Colonic mucosa (tissue), 4 donors: ENCODE results near the gene TMTC4. TPM values are rescaled to one million over a fixed set of nuclear protein-coding genes. Genes with fewer than 3 reads are reported as not detected.

Experiments used
- DNase-seq: peaks from one replicate; pipeline ENCODE4 v3.0.0-alpha.2; 2020
- H3K27ac ChIP-seq: fragments of 200-600 bp; one replicate; pipeline ENCODE4 v1.8.0; 2021
- H3K27me3 ChIP-seq: fragments of 200-600 bp; one replicate; pipeline ENCODE4 v1.8.0; 2021
- H3K36me3 ChIP-seq: fragments of 200-600 bp; one replicate; pipeline ENCODE4 v1.8.0; 2021
- H3K4me1 ChIP-seq: fragments of 200-600 bp; one replicate; pipeline ENCODE4 v1.8.0; 2021; ENCODE audit warnings: mild to moderate bottlenecking
- H3K4me3 ChIP-seq: fragments of 200-600 bp; one replicate; pipeline ENCODE4 v1.8.0; 2021
- H3K9ac ChIP-seq, 2 donors: one replicate each; pipeline ENCODE4 v1.7.0; 2013; ENCODE audit warnings: control low read depth in 2 of 2, low read depth in 2 of 2, low read length in 2 of 2
- H3K9me3 ChIP-seq: fragments of 200-600 bp; one replicate; pipeline ENCODE4 v1.8.0; 2021
- intact Hi-C: fragments of 100-400 bp; cut with DNase I; formaldehyde crosslinking; loops from one replicate; pipeline ENCODE4 v1.14.1; 2022
- total RNA-seq, 2 donors: library from RNA; stranded (reverse); fragmentation: NEBNext Ultra II Directional in 1 of 2; extraction: Animal tissue kit (Norgen Biotek cat#: 25700) in 1 of 2; gene quantifications; one replicate each; pipeline ENCODE4 v1.2.1, GENCODE V29; 2021
- TF ChIP-seq, protein P1 (sequence below): fragments of 200-600 bp; IDR thresholded peaks from one replicate; pipeline ENCODE4 v1.8.0; 2022; ENCODE audit warnings: antibody characterized with exemption, mild to moderate bottlenecking
- donor health status: healthy.
- donor health status: DM: no; HTN: no; CAD: no.
- donor health status: DM: no; HTN: no; CAD: no.

TMTC4 gene
- total RNA-seq, 2 donors from 2014 or later = 18.2 to 21.4 TPM

DNA sequence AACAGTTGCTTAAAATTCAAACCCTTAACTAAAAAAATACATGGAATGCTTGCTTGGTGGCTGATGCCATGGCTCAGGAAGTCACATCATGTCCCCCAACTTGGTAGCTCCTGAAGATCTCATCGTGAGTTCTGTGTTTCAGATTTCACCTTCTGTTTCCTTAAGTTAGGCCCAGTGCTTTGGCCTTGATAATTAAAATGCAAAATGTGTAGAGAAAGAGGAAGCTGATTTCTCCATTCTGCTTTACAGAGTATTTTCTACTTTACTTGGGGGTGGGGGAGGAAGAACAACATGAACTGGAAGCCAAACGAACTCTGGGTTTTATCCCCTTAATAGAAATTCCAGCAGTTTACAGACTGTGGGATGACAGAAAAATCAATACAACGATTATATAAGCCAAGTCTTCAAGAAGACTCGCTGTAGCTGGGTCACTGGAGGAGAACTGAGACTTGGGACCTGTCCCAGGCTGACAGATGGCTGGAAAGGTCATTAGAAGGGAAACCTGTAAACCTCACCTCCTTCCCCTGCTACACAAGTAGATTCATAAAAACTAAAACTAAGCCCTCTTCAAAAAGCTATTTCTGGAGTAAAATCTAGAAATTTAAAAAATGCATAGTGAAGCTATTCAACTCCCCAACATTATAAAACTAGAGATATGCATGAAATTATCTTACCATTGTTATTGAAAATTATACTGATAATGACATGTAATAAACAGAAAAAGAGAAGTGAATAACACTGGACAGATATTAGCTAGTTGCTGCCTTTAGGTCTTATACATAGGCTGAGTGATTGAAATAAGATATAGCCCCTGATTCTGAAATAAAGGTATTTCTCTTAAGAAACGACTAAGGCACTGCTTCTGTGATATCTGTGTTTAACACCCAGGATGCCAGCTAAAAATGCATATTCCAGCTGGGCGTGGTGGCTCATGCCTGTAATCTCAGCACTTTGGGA, 63.9 kb downstream of the TMTC4 start:
- Histone ChIP-seq H3K4me1 (no peaks in the 10 kb centered on the region), H3K36me3 (no peaks in the 10 kb centered on the region)

DNA sequence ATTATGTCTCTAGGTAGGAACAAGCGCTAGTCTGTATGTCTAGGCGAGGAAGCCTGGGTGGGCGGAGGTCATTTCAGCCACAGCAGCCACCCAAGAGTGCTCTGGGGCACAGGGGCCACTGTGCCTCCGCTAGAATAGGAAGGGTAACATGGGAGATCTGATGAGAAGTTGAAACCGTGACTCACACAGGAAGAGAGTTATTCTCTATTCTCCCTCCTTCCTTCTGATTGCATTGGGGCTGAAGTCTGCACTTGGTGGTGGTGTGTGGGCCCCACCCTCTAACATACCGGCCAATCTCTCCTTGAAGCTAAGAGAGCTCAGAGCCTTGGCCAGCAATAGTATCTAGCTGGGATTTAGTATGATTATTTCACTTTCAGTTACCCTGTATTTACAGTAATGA, 65.7 kb downstream of the TMTC4 start:
- Histone ChIP-seq H3K36me3 (no peaks in the 10 kb centered on the region), H3K9ac (no peak overlapping the region), H3K9me3 (no peaks in the 10 kb centered on the region), H3K27ac (no peak overlapping the region), H3K27me3 (no peaks in the 10 kb centered on the region), H3K4me3 (no peak overlapping the region), H3K4me1 (no peaks in the 10 kb centered on the region)
- peak; percentile 41 for DNase-seq
- intact Hi-C loops = no loop called here
- TF ChIP-seq, protein P1, sequence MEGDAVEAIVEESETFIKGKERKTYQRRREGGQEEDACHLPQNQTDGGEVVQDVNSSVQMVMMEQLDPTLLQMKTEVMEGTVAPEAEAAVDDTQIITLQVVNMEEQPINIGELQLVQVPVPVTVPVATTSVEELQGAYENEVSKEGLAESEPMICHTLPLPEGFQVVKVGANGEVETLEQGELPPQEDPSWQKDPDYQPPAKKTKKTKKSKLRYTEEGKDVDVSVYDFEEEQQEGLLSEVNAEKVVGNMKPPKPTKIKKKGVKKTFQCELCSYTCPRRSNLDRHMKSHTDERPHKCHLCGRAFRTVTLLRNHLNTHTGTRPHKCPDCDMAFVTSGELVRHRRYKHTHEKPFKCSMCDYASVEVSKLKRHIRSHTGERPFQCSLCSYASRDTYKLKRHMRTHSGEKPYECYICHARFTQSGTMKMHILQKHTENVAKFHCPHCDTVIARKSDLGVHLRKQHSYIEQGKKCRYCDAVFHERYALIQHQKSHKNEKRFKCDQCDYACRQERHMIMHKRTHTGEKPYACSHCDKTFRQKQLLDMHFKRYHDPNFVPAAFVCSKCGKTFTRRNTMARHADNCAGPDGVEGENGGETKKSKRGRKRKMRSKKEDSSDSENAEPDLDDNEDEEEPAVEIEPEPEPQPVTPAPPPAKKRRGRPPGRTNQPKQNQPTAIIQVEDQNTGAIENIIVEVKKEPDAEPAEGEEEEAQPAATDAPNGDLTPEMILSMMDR = no peak

More for the DNA sequence above, 63.9 kb downstream of the TMTC4 start:
- no peak overlapping the region for H3K9ac ChIP-seq
- no peak overlapping the region for H3K27ac ChIP-seq
- no peak for DNase-seq
- H3K4me3 ChIP-seq = no peak overlapping the region
- H3K9me3 ChIP-seq = no peaks in the 10 kb centered on the region
- TF ChIP-seq, protein P1 = no peak
- no peaks in the 10 kb centered on the region for H3K27me3 ChIP-seq
- intact Hi-C loops = no loop called here

DNA sequence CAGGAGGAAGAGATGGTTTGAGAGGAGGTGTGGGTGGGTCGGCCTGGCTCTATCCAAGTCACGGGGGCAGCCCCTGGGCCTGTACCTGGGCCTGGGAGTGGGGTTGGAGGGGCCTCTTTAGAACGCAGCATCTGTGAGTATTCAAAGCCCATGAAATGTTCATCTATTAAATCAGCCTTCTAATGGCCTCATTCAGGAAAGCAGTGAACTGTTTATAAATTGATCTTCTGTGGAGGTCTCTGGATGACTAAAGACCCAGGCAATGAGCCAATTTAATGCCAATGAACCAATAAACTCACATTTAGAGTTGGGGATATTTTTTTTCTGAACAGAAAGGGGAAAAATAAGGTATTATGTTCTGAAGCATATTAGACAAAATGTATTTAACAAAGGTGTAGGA, 66.1 kb downstream of the TMTC4 start:
- intact Hi-C loops = no loop called here
- TF ChIP-seq, protein P1 = no peak
- no peaks in the 10 kb centered on the region for H3K4me1 ChIP-seq
- DNase-seq = no peak
- H3K9ac ChIP-seq = no peak overlapping the region
- no peaks in the 10 kb centered on the region for H3K9me3 ChIP-seq
- H3K27me3 ChIP-seq = no peaks in the 10 kb centered on the region
- no peaks in the 10 kb centered on the region for H3K36me3 ChIP-seq
- no peak overlapping the region for H3K4me3 ChIP-seq
- no peak overlapping the region for H3K27ac ChIP-seq

DNA sequence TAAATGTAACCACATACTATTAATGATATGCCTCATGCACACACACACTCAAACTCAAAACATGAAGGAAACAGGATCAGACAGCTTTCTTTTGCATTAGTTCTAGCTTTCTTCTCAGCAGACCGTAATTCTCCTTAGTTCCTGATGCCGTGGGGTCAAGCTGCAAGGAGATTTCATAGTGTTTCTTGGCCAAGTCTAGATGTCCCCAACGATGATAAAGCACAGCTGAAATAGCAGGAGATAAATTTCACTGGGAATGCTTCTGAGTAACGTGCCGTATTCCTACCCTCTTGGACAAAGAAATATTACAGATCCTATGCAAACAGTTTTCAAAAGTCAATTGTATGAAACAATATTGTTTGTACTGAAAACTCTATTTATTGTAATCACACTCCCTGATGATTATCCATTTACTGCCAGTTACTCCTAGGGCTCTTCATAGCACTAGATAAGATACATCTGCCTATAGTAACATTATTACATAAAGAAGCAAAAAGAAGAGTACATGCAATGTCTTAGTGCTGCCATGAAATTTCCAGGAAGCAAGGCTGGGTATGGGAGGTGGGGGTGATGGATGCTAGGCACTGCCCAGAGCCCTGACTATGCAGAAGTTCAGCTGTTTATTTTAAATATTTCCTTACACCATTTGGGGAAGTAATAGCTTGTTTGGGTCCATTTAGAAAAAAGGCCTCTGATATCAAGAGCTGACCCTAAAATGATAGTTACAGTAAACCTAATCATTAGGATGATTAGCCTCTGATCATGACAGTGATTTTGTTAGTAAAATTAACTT, 69.5 kb downstream of the TMTC4 start:
- intact Hi-C loops = no loop called here
- H3K9me3 ChIP-seq = no peaks in the 10 kb centered on the region
- DNase-seq = no peak
- no peaks in the 10 kb centered on the region for H3K36me3 ChIP-seq
- no peak overlapping the region for H3K9ac ChIP-seq
- TF ChIP-seq, protein P1 = no peak
- H3K27ac ChIP-seq = no peak overlapping the region
- no peak overlapping the region for H3K4me3 ChIP-seq
- H3K4me1 ChIP-seq = no peaks in the 10 kb centered on the region
- H3K27me3 ChIP-seq = no peaks in the 10 kb centered on the region

DNA sequence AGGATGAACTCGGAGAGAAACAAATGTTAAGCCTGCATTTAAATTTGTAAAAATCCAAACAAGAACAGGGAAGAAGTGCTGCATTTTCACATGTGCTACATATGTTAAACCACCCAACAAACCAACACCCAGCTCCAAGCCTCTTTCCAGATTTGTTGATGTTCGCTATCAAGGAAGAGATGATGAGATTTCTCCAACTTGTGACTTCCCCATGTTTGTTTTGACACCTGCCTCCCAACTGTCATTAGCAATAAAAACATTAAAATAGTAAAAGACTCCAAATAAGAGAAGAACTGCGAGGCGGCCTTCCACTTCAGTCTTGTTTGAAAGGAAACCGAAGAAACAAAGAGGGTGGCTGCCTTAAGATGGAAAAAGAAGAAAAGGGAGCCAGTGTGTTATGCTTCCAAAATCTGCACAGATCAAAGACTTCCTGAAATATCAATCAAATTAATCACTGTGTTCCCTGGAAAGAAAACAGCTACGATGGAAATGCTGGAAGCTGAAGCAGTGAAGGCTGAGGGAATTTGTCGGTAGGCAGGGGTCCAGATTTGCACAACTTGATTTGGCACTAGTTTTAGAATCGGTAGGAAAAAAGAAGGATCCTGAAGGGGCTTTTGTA, 72.0 kb downstream of the TMTC4 start:
- no peak overlapping the region for H3K9ac ChIP-seq
- TF ChIP-seq, protein P1 = no peak
- DNase-seq = no peak
- H3K4me1 ChIP-seq = no peaks in the 10 kb centered on the region
- no peak overlapping the region for H3K4me3 ChIP-seq
- intact Hi-C loops = no loop called here
- no peak overlapping the region for H3K27ac ChIP-seq
- no peaks in the 10 kb centered on the region for H3K9me3 ChIP-seq
- H3K36me3 ChIP-seq = no peaks in the 10 kb centered on the region
- no peaks in the 10 kb centered on the region for H3K27me3 ChIP-seq
